ENCODE data around the gene SLC44A1. TPM values are rescaled to one million over a fixed set of nuclear protein-coding genes. Genes with fewer than 3 reads are reported as not detected.

SLC44A1 gene
- total RNA-seq, 4 donors from 2014 or later = 25.7 to 37.8 (median 28.3) TPM

DNA sequence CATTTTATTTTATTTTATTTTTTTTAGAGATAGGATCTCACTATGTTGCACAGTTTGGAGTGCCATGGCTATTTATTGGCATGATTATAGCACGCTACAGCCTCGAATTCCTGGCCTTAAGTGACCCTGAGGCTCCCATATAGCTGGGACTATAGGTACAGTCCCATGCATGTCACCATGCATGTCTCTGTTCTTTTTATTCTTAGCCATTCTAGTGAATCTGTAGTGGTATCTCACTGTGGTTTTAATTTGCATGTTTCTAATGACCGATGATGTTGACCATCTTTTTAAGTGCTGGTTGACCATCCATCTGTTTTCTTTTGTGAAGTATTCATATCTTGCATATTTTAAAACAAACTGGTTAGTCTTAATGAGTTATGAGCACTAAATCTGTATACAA, 76.1 kb downstream of the SLC44A1 start:
- TF ChIP-seq POLR2A (IDR thresholded peaks at IDR 0.05; ENCODE audit: low read depth) (no peak), POLR2AphosphoS5 (IDR thresholded peaks at IDR 0.05) (no peak), EP300 (IDR thresholded peaks at IDR 0.05) (no peak)
- TF ChIP-seq, protein P1, sequence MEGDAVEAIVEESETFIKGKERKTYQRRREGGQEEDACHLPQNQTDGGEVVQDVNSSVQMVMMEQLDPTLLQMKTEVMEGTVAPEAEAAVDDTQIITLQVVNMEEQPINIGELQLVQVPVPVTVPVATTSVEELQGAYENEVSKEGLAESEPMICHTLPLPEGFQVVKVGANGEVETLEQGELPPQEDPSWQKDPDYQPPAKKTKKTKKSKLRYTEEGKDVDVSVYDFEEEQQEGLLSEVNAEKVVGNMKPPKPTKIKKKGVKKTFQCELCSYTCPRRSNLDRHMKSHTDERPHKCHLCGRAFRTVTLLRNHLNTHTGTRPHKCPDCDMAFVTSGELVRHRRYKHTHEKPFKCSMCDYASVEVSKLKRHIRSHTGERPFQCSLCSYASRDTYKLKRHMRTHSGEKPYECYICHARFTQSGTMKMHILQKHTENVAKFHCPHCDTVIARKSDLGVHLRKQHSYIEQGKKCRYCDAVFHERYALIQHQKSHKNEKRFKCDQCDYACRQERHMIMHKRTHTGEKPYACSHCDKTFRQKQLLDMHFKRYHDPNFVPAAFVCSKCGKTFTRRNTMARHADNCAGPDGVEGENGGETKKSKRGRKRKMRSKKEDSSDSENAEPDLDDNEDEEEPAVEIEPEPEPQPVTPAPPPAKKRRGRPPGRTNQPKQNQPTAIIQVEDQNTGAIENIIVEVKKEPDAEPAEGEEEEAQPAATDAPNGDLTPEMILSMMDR (IDR thresholded peaks at IDR 0.05) = no peak
- H3K27me3 ChIP-seq = no peaks in the 10 kb centered on the region
- WGBS = 97% methylated on average over 3 of the region's 3 CpGs
- intact Hi-C loops (cut with DNase I) = no loop called here
- no peak for DNase-seq (ENCODE audit: extremely low spot score)
- H3K4me1 ChIP-seq = no peaks in the 10 kb centered on the region
- H3K36me3 ChIP-seq = peaks cover 0 to 11% (median 0%) of the 10 kb centered on the region in 4 donors
- H3K4me3 ChIP-seq = no peak overlapping the region
- no peak overlapping the region for H3K27ac ChIP-seq (replicated peaks in 1 of 4)
- no peaks in the 10 kb centered on the region for H3K9me3 ChIP-seq

DNA sequence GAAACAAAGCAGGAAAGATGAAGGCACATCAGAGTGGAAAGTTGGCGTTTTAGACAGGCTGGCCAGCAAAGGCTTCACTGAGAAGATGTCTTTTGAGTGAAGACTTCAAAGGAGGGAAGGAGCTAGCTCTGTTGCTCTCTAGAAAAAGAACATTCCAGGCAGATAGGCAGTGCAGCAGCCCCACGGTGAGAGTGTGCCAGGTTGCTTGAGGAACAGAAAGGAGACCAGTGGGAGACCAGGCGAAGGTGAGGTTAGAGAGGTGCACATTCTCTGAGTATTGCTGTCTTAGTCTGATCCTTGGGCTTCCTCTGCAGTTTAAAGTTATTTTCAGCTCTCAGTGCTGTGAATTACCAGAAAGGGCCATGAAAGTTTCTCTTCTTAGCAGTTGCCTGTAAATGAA, 83.8 kb downstream of the SLC44A1 start:
- 84% methylated on average over 3 of the region's 3 CpGs for WGBS
- no peak for DNase-seq (ENCODE audit: extremely low spot score)
- H3K27me3 ChIP-seq = no peaks in the 10 kb centered on the region
- intact Hi-C loops (cut with DNase I) = no loop called here
- H3K4me3 ChIP-seq = no peak overlapping the region
- H3K9me3 ChIP-seq = no peaks in the 10 kb centered on the region
- H3K4me1 ChIP-seq = peaks cover 9 to 20% (median 15%) of the 10 kb centered on the region in 4 donors
- H3K27ac ChIP-seq (replicated peaks in 1 of 4) = no peak overlapping the region
- TF ChIP-seq EP300 (IDR thresholded peaks at IDR 0.05) (no peak), POLR2AphosphoS5 (IDR thresholded peaks at IDR 0.05) (no peak), POLR2A (IDR thresholded peaks at IDR 0.05; ENCODE audit: low read depth) (no peak)
- TF ChIP-seq, protein P1 (IDR thresholded peaks at IDR 0.05) = no peak
- H3K36me3 ChIP-seq = no peaks in the 10 kb centered on the region

DNA sequence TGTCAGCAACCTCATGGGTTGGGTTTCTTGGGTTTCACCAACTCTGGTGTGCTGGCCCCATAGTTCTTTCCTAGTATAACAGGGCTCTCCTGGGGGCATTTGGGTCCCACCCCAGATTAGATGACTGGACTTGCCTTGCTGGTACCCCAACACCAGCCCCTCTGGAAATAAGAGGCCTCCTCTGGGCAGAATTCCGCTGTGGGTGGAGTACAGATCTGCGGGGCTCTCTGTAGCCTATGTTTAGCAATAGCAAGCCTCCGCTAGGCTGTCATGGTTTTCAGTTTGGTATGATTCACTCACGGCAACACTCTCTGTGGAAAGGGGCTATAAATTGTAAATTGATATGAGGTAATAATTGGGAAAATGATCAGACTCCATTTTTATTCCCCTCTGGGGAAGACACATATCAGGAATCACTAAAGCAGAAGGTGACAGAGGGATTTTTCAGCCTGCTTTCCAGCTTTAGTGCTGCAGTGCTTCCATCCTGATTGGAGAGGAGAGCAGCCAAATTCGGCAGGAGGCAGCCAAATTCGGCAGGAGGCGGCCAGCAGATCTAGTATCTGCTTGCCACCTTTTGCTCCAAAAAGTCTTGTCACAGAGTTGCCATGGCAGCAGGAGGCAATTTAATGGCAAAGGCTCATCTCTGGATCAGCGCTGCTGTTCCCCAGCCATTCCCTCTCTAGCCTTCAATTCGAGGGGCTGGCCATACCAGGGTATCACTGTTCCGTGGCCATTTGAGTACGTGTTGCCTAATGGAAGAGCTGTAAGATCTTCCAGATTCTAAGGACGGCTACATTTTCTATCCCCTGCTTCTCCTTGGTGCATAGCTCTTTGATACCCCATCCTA, 84.6 kb downstream of the SLC44A1 start:
- Histone ChIP-seq H3K4me1 (peaks cover 9 to 20% (median 15%) of the 10 kb centered on the region in 4 donors), H3K4me3 (no peak overlapping the region), H3K36me3 (no peaks in the 10 kb centered on the region), H3K27ac (replicated peaks in 1 of 4) (no peak overlapping the region), H3K27me3 (no peaks in the 10 kb centered on the region), H3K9me3 (no peaks in the 10 kb centered on the region)
- no peak for DNase-seq (ENCODE audit: extremely low spot score)
- intact Hi-C loops (cut with DNase I) = no loop called here
- WGBS = 90% methylated on average over 8 of the region's 12 CpGs
- TF ChIP-seq EP300 (IDR thresholded peaks at IDR 0.05) (no peak), POLR2AphosphoS5 (IDR thresholded peaks at IDR 0.05) (no peak), POLR2A (IDR thresholded peaks at IDR 0.05; ENCODE audit: low read depth) (no peak)
- TF ChIP-seq, protein P1 (IDR thresholded peaks at IDR 0.05) = no peak

DNA sequence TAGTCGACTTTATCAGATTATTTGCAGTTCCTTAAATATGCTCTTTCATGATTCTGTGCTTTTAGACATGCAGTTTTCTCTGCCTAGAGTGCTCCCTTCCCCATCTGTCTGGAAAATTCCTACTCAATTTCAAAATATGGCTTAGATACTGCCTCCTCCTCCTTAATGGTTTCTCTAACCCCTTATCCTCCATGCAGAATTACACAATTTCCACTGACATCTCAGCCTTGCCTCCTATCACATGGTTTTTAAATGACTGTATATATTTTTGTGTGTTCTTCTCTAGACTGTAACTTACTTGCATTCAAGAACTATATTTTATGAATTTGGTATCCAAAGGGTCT, 85.2 kb downstream of the SLC44A1 start:
- no peak for DNase-seq (ENCODE audit: extremely low spot score)
- no peak for TF ChIP-seq EP300 (IDR thresholded peaks at IDR 0.05)
- TF ChIP-seq, protein P1 (IDR thresholded peaks at IDR 0.05) = no peak
- TF ChIP-seq POLR2AphosphoS5 (IDR thresholded peaks at IDR 0.05) = no peak
- no peak for TF ChIP-seq POLR2A (IDR thresholded peaks at IDR 0.05; ENCODE audit: low read depth)
- Histone ChIP-seq H3K36me3 (no peaks in the 10 kb centered on the region), H3K4me1 (peaks cover 9 to 20% (median 15%) of the 10 kb centered on the region in 4 donors), H3K27ac (replicated peaks in 1 of 4) (no peak overlapping the region), H3K27me3 (no peaks in the 10 kb centered on the region), H3K4me3 (no peak overlapping the region), H3K9me3 (no peaks in the 10 kb centered on the region)
- intact Hi-C loops (cut with DNase I) = loop anchor here (2.0 kb wide), 1 partner anchor 31 kb away; no protein-coding TSS in a partner anchor
- WGBS = 96% methylated on average over 1 of the region's 1 CpG

All from esophagus muscularis mucosa (tissue), 4 donors.